HCT116 (cell line): ENCODE measurements around the gene ASB11.

Source experiments
- CEBPB ChIP-seq: IDR thresholded peaks from 2 replicates; pipeline ENCODE4 v1.6.1; 2012; ENCODE audit warnings: low read depth
- CTCF ChIP-seq, 3 experiments: fragments of 200-600 bp in 1 of 3; sonication (generic) in 1 of 3; IDR thresholded peaks in 2 of 3; conservative IDR thresholded peaks in 1 of 3; 2 replicates each; pipeline ENCODE4 v1.5.1; 2012 to 2017; ENCODE audit warnings: low read depth in 2 of 3, low read length in 2 of 3, antibody characterized with exemption in 1 of 3, borderline replicate concordance in 1 of 3, control low read depth in 1 of 3, mild to moderate bottlenecking in 1 of 3, mixed read lengths in 1 of 3, mixed run types in 1 of 3, moderate library complexity in 1 of 3; ENCODE audit not compliant: insufficient read depth in 1 of 3
- ELF1 ChIP-seq: IDR thresholded peaks from 2 replicates; pipeline ENCODE4 v1.6.1; 2012; ENCODE audit warnings: low read depth, borderline replicate concordance
- EZH2 ChIP-seq: fragments of 200-600 bp; sonication (generic); IDR thresholded peaks from 2 replicates; pipeline ENCODE4 v1.6.1; 2017; ENCODE audit warnings: antibody characterized with exemption, mixed run types
- EZH2phosphoT487 ChIP-seq: fragments of 200-600 bp; IDR thresholded peaks from 2 replicates; pipeline ENCODE4 v1.6.1; 2018; ENCODE audit warnings: antibody characterized with exemption, borderline replicate concordance
- MAX ChIP-seq: IDR thresholded peaks from 2 replicates; pipeline ENCODE4 v1.6.1; 2012
- POLR2A ChIP-seq: IDR thresholded peaks from 2 replicates; pipeline ENCODE4 v1.7.0; 2011; ENCODE audit warnings: borderline replicate concordance; ENCODE audit not compliant: insufficient read depth, insufficient read length; ENCODE audit errors: extremely low read depth
- POLR2AphosphoS5 ChIP-seq: IDR thresholded peaks from 2 replicates; pipeline ENCODE4 v1.6.1; 2011; ENCODE audit warnings: mild to moderate bottlenecking, low read depth, low read length, moderate library complexity
- RAD21 ChIP-seq: IDR thresholded peaks from 2 replicates; pipeline ENCODE4 v1.6.1; 2012; ENCODE audit warnings: low read depth, mild to moderate bottlenecking
- SIN3A ChIP-seq: IDR thresholded peaks from 2 replicates; pipeline ENCODE4 v1.6.1; 2012; ENCODE audit warnings: low read depth
- SRF ChIP-seq: IDR thresholded peaks from 2 replicates; pipeline ENCODE4 v1.6.1; 2012; ENCODE audit warnings: low read depth
- ZNF274 ChIP-seq: fragments of 200-500 bp; sonication (Bioruptor generic); IDR thresholded peaks from 2 replicates; pipeline ENCODE4 v1.6.1; 2014; ENCODE audit warnings: mild to moderate bottlenecking, low read depth, low read length, inconsistent platforms

DNA sequence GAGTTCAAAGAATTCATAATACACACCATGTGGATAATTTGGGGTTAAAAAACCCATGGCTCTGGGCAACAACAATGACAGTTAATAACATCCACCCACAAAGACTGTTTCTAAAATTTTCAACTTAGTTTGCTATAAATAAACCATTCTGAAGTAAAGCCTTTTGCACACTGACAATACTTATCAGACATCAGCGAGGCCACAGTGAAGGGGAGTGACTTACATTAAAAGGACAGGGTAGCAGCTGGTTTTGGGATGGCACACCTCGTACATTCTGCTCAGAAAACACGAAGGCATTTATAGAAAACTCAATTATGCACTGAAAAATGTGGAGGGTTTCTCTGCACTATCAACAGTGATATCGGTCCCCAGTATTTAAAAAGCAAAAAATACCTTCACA lies 4.9 kb upstream of the ASB11 start:
- TF ChIP-seq MAX (no peak), POLR2A (no peak), EZH2 (no peak), CTCF (IDR thresholded peaks at IDR 0.05 in 2 of 3, conservative IDR thresholded peaks at IDR 0.05 in 1 of 3; ENCODE audit: borderline replicate concordance in 1 of 3, insufficient read depth in 1 of 3, low read depth in 2 of 3, low read length in 2 of 3) (no peak), SRF (no peak), RAD21 (no peak), POLR2AphosphoS5 (no peak), ZNF274 (no peak), SIN3A (no peak), EZH2phosphoT487 (no peak), CEBPB (no peak), ELF1 (no peak)
